ENCODE data around the gene CYTL1.

CYTL1 gene

GRCh38 chr4:5018603-5019002 is 655 bp downstream of the CYTL1 start:
- DNase-seq (ENCODE audit: low spot score), result no peak
- in situ Hi-C loops (cut with MboI; ENCODE audit: low sequenced_read_pairs, unreplicated experiment), result no loop called here
- TF ChIP-seq CTCF (IDR thresholded peaks at IDR 0.05; ENCODE audit: borderline replicate concordance, control extremely low read depth, extremely low read depth, insufficient read depth, missing control alignments), result no peak

DNA sequence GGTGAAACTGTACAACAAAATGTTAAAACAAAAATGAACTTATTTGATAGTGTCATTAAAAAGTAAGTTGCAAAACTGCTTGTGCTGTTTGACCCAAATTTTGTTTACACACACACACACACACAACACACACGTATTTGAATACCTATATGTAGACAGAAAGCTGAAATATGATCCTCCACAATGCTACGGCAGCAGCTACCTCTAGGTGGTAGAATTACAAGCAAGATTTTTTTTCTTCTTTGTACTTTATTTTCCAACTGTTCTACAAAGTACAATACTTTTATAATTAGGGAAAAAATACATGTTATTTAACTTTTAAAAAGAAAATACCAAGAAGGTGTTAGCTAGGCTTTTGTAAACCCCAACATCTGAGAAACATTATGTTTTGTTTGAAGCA is 1.2 kb downstream of the CYTL1 start:
- TF ChIP-seq CTCF (IDR thresholded peaks at IDR 0.05; ENCODE audit: borderline replicate concordance, control extremely low read depth, extremely low read depth, insufficient read depth, missing control alignments), result no peak
- in situ Hi-C loops (cut with MboI; ENCODE audit: low sequenced_read_pairs, unreplicated experiment), result no loop called here
- no peak for DNase-seq (ENCODE audit: low spot score)

- TF ChIP-seq CTCF (IDR thresholded peaks at IDR 0.05; ENCODE audit: borderline replicate concordance, control extremely low read depth, extremely low read depth, insufficient read depth, missing control alignments), result no peak
- DNase-seq (ENCODE audit: low spot score), result no peak
- in situ Hi-C loops (cut with MboI; ENCODE audit: low sequenced_read_pairs, unreplicated experiment), result no loop called here
Observed at GRCh38 chr4:5014007-5014682, 5.1 kb downstream of the CYTL1 start.

DNA sequence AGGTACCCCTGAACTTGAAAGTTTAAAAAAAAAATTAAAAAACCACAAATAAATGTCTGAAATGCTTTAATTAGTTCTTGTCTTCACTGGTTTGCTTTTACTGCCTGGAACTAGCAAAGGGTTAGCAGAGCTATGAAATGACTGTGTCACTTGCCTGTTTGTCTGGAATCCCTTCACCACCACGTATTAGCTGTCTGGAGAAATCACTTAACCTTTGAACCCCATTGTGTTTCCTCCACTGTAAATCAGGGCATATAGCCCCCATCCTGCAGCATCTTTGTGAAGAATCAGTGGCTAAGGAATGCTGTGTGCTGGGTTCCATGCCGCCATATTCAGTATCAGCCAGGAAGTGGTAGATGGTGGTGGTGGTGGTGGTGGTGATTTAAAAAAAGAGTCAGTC is 6.3 kb downstream of the CYTL1 start:
- no peak for DNase-seq (ENCODE audit: low spot score)
- no peak for TF ChIP-seq CTCF (IDR thresholded peaks at IDR 0.05; ENCODE audit: borderline replicate concordance, control extremely low read depth, extremely low read depth, insufficient read depth, missing control alignments)
- in situ Hi-C loops (cut with MboI; ENCODE audit: low sequenced_read_pairs, unreplicated experiment), result no loop called here

- DNase-seq (ENCODE audit: low spot score), result no peak
- in situ Hi-C loops (cut with MboI; ENCODE audit: low sequenced_read_pairs, unreplicated experiment), result no loop called here
- TF ChIP-seq CTCF (IDR thresholded peaks at IDR 0.05; ENCODE audit: borderline replicate concordance, control extremely low read depth, extremely low read depth, insufficient read depth, missing control alignments), result no peak
Observed at GRCh38 chr4:5012244-5012898, 6.9 kb downstream of the CYTL1 start.

DNA sequence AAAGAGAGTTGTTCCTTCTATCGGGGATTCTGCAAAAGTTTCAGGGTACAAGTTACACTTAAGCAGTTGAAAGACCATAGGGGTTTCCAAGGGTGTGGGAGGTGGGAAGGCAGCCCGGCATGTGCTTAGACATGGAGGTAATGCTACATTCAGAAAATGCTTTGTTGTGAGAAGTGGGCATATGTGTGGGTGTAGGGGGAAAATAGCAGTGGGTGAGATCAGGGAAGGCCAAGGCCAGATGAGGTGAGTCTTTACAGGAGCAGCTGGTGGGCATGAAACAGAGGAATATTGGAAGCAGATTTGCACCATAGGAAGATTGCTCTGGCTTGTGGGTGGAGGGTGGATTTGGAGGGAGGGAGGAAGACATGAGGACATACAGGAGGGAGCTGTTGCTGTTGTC is 8.3 kb downstream of the CYTL1 start:
- in situ Hi-C loops (cut with MboI; ENCODE audit: low sequenced_read_pairs, unreplicated experiment), result no loop called here
- DNase-seq (ENCODE audit: low spot score), result no peak
- TF ChIP-seq CTCF (IDR thresholded peaks at IDR 0.05; ENCODE audit: borderline replicate concordance, control extremely low read depth, extremely low read depth, insufficient read depth, missing control alignments), result no peak

Measured in GM13976 (cell line).